Stomach (tissue), 4 donors: ENCODE data around the gene S100A2.

Source experiments
- EP300 ChIP-seq: sonication (generic); formaldehyde crosslinking; IDR thresholded peaks from one replicate; pipeline ENCODE4 v1.6.1; 2017; ENCODE audit warnings: antibody characterized with exemption
- POLR2AphosphoS5 ChIP-seq, 3 donors: sonication (generic); formaldehyde crosslinking; IDR thresholded peaks; one replicate each; pipeline ENCODE4 v1.6.1; 2016; ENCODE audit warnings: antibody characterized with exemption in 3 of 3
- TF ChIP-seq, protein P1 (sequence below), 7 experiments: fragments of 450-650 bp in 4 of 7; fragments of 200-600 bp in 3 of 7; sonication (generic) in 3 of 7; IDR thresholded peaks; one replicate each; pipeline ENCODE4 v1.5.1; 2016 to 2019; ENCODE audit warnings: antibody characterized with exemption in 7 of 7, control low read depth in 2 of 7, mild to moderate bottlenecking in 1 of 7

GRCh38 chr1:153586347-153586746, 20.7 kb upstream of the S100A2 start:
- TF ChIP-seq, protein P1, sequence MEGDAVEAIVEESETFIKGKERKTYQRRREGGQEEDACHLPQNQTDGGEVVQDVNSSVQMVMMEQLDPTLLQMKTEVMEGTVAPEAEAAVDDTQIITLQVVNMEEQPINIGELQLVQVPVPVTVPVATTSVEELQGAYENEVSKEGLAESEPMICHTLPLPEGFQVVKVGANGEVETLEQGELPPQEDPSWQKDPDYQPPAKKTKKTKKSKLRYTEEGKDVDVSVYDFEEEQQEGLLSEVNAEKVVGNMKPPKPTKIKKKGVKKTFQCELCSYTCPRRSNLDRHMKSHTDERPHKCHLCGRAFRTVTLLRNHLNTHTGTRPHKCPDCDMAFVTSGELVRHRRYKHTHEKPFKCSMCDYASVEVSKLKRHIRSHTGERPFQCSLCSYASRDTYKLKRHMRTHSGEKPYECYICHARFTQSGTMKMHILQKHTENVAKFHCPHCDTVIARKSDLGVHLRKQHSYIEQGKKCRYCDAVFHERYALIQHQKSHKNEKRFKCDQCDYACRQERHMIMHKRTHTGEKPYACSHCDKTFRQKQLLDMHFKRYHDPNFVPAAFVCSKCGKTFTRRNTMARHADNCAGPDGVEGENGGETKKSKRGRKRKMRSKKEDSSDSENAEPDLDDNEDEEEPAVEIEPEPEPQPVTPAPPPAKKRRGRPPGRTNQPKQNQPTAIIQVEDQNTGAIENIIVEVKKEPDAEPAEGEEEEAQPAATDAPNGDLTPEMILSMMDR (IDR thresholded peaks at IDR 0.05): no peak
- no peak for TF ChIP-seq POLR2AphosphoS5 (IDR thresholded peaks at IDR 0.05)
- no peak for TF ChIP-seq EP300
